Measurements from ENCODE around the gene PNPLA1.

The PNPLA1 gene

GRCh38 chr6:36296240-36296639, 26.4 kb downstream of the PNPLA1 start:
- TF ChIP-seq, protein P1, sequence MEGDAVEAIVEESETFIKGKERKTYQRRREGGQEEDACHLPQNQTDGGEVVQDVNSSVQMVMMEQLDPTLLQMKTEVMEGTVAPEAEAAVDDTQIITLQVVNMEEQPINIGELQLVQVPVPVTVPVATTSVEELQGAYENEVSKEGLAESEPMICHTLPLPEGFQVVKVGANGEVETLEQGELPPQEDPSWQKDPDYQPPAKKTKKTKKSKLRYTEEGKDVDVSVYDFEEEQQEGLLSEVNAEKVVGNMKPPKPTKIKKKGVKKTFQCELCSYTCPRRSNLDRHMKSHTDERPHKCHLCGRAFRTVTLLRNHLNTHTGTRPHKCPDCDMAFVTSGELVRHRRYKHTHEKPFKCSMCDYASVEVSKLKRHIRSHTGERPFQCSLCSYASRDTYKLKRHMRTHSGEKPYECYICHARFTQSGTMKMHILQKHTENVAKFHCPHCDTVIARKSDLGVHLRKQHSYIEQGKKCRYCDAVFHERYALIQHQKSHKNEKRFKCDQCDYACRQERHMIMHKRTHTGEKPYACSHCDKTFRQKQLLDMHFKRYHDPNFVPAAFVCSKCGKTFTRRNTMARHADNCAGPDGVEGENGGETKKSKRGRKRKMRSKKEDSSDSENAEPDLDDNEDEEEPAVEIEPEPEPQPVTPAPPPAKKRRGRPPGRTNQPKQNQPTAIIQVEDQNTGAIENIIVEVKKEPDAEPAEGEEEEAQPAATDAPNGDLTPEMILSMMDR (IDR thresholded peaks at IDR 0.05; ENCODE audit: borderline replicate concordance, insufficient read depth, low read depth, low read length), result no peak
- H3K4me3 ChIP-seq (ENCODE audit: low read depth, low read length), result no peak overlapping the region

DNA sequence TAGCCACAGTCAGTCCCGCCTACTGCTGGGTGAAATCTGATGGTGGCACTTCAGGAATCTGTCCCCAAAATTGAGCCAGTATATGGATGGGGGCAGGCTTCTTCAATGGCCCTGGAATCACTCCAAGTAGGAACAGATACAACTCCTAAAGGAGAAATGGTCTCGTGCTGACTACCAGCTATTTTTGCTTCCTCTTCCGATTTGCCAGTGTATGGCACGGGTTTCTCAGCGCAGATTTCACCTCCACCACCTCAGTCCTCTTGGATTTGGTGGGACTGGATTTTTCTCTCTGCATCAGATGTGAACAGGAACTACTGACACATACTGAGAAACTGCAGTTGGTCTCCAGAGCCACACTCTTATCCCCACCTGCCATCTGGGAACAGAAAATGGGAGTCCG, 27.2 kb downstream of the PNPLA1 start:
- H3K4me3 ChIP-seq (ENCODE audit: low read depth, low read length), result no peak overlapping the region
- TF ChIP-seq, protein P1 (IDR thresholded peaks at IDR 0.05; ENCODE audit: borderline replicate concordance, insufficient read depth, low read depth, low read length), result no peak

DNA sequence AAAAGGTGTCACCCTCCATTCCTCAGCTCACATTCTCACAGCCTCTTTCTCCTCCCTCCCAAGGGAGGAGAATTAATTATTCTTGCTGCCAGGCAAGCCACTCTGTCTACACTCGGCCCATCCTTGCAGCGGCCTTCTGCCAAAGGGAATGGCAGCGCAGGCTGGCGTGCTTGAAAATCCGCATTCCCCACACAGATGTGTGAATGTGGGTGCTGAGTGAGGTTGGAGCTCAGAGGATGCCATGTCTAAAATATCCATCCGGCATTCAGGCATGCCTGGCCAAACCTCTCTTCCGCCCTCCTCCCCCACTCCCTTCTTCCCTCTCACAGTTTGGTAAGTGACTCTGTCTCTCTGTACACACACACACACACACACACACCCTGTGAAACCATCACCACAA, 27.7 kb downstream of the PNPLA1 start:
- H3K4me3 ChIP-seq (ENCODE audit: low read depth, low read length), result no peak overlapping the region
- TF ChIP-seq, protein P1 (IDR thresholded peaks at IDR 0.05; ENCODE audit: borderline replicate concordance, insufficient read depth, low read depth, low read length), result no peak

DNA sequence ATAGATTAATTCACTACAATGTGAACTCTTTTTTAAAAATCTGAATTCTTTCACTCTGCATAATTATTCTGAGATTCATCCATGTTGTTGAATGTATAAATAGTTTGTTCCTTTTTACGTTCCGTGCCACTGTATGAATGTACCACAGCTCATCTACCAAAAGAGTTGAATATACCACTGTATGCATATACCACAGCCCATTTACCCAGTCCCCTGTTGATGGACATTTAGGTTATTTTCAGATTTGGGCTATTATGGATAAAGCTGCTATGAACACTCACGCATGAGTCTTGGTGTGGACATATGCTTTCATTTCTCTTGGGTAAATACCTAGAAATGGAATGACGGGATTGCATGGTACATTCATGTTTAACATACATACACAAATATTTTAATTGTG, 28.2 kb downstream of the PNPLA1 start:
- H3K4me3 ChIP-seq (ENCODE audit: low read depth, low read length), result no peak overlapping the region
- TF ChIP-seq, protein P1 (IDR thresholded peaks at IDR 0.05; ENCODE audit: borderline replicate concordance, insufficient read depth, low read depth, low read length), result no peak

DNA sequence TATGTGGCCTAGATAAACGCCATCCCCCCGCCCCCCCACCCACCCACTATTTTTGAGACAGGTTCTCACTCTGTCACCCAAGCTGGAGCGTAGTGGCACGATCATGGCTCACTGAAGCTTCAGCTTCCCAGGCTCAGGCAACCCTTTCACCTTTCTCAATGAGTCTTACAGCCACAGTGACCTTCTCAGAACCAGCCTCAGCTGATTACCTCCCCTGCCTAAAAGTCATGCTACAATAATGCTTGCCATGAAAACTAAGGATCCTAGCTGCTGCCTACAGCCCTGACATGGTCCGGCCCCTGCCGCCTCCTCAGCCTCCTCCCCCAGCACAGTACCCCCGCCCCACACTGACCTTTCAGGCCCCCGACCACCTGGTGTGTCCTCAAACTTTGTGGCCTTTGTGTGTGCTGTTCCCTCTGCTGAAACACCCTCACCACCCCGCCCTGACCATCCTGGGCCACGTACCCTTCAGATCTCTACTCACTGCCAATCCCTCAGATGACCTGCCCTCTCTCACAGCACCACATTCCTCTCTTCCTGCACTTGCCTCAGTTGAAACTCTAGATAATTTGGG, 31.3 kb downstream of the PNPLA1 start:
- no peak overlapping the region for H3K4me3 ChIP-seq (ENCODE audit: low read depth, low read length)
- TF ChIP-seq, protein P1 (IDR thresholded peaks at IDR 0.05; ENCODE audit: borderline replicate concordance, insufficient read depth, low read depth, low read length), result no peak

DNA sequence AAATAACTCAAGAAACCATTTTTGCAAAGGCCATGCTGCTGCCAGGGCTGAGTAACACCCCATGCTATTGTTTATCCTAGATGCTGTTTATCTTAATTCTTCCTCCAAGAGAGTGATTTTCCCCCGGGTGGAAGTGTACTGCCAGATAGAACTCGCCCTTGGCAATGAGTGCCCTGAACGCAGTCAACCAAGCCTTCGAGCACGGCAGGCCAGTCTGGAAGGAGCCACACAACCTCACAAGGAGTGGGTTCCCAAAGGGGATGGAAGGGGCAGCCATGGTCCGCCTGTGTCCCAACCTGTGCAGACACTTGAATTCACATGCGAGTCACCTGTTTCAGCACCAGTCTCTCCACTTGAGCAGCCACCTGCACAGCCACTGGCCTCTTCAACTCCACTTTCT, 31.9 kb downstream of the PNPLA1 start:
- H3K4me3 ChIP-seq (ENCODE audit: low read depth, low read length), result no peak overlapping the region
- TF ChIP-seq, protein P1 (IDR thresholded peaks at IDR 0.05; ENCODE audit: borderline replicate concordance, insufficient read depth, low read depth, low read length), result no peak

GRCh38 chr6:36302227-36302976, 32.5 kb downstream of the PNPLA1 start:
- TF ChIP-seq, protein P1 (IDR thresholded peaks at IDR 0.05; ENCODE audit: borderline replicate concordance, insufficient read depth, low read depth, low read length), result peak; percentile 95
- H3K4me3 ChIP-seq (ENCODE audit: low read depth, low read length), result no peak overlapping the region

All from GM12875 (cell line).